Measurements from ENCODE around the gene MRPS6. TPM values are rescaled to one million over a fixed set of nuclear protein-coding genes. Genes with fewer than 3 reads are reported as not detected.

MRPS6 gene
- total RNA-seq = 8.8 and 9.9 TPM in 2 replicates

DNA sequence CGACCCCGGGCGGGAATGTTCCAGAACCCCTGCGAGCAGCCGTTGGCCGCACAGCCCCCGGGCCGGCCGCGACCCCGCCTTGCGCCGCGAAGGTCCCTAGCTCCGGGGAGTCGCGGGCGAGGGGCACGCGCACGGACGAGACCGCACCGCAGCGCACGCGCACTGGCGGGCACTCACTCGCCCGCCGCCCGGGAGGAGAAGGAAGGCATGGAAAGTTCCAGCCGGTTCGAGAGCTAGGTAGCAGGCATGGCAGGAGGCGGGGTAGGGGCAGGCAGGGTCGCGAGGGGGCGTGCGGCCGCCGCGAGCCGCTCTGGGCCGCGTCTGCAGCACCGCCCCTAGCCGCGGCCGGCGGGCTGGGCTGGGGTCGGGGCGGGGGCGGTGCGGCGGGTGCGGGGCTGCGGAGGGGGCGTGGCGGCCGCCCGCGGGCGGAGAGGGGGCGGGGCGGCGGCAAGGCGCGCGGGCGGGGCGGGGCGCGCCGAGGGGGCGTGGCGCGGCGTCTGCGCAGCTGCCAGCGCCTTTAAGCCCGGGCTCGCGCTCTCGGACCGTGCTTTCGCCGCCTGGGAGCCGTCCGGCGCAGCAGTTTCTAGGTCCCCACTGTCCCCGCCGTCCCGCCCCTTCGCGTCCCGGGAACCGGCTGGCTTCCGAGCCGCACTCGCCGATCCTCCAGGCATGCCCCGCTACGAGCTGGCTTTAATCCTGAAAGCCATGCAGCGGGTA lies at the start of gene MRPS6, which contains the start of gene SLC5A3:
TSS of gene MRPS6 (plus strand) at position 547 of the 717 bp plus-strand sequence. CDS start at position 670, 123 bp downstream.
TSS of gene SLC5A3 (plus strand) at position 547 of the 717 bp plus-strand sequence. CDS start 21,621 bp downstream, outside the sequence.

Other genes with a start within 250 kb of the MRPS6 start
- 180 and 269 TPM in 2 replicates for gene ATP5PO, start 157.8 kb upstream of the MRPS6 start, total RNA-seq
- 8.5 and 15.7 TPM in 2 replicates for gene SLC5A3, start within 50 bp of the MRPS6 start, total RNA-seq

Data from endothelial cell of coronary artery (primary cell).